Stimulated activated CD4-positive, alpha-beta T cell treated with anti-CD3 and anti-CD28 coated beads, Interleukin-4, amount 100 ng/mL, for 24 hours (primary cell): ENCODE data around the gene PPP1R1A.

Experiments used
- DNase-seq: peaks from one replicate; pipeline ENCODE4 v3.0.0-alpha.2; 2020

PPP1R1A gene

DNA sequence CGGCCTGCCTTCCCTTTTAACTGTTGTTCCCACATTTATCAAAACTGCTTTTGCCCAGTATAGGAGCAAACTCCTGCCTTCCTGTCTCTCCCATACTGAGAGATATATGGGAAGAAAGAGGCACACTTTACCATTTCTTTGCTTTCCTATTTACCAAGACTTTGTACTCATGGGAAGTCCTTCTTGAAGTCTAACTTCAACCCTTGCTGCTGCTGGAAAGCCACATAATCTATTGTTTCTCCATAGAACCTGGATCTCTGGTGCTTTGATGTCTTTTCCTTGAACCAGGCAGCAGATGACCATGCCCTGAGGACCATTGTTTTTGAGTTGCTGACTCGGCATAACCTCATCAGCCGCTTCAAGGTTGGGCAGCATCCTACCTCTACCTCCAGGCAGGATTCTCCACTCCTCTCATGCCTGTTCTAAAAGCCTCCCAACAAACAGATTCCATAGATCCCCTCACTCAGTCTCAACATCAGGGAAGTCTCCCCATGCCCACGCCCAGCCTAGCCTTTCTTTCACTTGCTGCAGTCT is 18.4 kb downstream of the PPP1R1A start:
- no peak for DNase-seq

DNA sequence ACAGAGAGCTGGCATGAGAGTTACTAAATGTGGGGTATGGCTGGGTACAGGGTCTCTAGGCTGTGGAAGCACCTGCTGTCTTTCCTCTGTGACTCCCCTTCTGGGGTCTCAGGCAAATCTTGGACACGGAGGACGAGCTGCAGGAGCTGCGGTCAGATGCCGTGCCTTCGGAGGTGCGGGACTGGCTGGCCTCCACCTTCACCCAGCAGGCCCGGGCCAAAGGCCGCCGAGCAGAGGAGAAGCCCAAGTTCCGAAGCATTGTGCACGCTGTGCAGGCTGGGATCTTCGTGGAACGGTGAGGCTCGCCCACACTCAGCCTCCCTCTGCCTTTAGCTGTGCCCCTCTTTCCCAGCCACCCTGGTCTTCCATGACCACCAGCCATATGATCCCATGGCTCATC is 19.4 kb downstream of the PPP1R1A start:
- no peak for DNase-seq

DNA sequence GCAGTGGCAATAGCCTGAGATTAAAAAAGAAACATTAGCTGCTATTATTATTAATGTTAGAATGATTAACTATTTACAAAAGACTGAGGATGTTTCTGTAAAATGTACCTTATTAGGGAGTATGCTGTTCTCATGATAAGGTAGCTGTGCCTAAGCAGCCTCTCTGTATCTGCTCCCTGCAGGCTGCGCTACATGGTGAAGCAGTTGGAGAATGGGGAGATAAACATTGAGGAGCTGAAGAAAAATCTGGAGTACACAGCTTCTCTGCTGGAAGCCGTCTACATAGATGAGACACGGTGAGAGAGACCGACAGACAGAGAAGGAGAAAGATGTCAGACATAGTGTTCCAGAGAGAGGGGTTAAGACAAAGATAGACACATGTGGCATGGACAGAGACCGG is 21.7 kb downstream of the PPP1R1A start:
- no peak for DNase-seq

DNA sequence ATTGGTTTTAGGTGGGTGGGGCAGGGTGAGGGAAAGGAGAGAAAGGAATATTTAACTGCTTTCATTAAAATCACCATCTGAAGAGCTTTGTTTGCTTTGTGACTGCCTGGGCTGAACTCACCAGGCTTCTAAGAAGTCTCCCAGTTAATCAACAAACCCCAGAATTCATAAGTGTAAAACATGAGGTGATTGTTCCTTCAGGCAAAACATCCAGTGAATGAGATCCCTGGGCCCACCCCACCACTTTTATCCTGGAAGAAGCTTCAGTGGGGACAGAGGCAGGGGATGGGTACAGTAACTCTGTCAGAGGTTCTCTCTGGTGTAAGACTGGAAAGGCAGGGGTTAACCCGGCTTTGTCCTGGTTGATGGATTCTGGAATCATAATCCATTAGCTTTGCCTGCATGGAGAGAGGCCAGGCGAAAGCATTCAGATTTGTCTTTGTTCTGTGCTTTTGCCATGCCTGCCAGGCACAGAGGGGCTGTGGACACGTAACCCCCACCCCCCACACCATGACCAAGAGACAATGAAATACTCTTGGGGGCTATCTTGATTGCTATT is 22.4 kb downstream of the PPP1R1A start:
- no peak for DNase-seq

- no peak for DNase-seq
Measured at GRCh38 chr12:54565310-54565985, 23.0 kb downstream of the PPP1R1A start.

- DNase-seq = no peak
Measured at GRCh38 chr12:54564768-54565167, 23.7 kb downstream of the PPP1R1A start.

DNA sequence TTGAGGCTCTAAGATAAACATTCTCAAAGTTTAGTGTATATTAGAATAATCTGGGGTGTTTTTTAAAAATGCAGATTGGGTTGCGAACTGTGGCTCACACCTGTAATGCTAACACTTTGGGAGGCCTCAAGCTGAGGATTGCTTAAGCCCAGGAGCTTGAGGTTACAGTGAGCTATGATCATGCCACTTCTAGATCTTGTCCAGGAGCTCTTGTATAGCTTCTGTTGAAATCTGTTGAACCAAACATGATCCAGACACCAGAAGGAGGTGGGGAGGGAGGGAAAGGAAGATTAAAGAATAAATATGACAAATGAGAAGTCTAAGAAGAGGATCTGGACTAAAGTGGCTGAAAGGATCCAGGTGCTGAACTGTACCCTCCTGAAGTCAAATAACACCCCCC is 24.7 kb downstream of the PPP1R1A start:
- DNase-seq = no peak

DNA sequence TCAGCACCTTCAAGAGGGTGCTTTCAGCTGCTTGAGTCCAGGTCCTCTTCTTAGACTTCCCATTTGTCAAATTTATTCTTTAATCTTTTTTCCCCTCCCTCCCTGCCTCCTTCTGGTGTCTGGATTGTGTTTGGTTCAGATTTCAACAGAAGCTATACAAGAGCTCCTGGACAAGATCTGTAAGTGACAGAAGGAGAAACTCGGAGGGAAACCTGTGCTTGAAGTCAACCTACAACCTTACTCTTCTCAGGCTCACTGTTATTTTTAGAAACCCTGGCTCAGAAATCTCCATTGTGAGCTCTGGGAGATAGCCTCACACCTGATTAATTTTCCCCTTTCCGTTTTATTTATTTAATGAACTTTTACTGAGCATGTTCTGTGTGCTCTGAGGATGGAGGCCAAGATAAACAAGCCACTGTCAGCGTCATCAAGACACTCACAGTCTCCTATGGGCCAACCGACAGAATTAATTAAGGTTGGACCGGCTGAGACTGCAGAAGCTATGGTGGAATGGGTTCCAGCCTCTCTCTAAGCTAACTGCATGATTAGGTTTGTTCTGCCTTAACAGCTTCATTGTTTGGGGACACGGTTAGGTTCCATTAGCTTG is 25.6 kb downstream of the PPP1R1A start:
- no peak for DNase-seq

DNA sequence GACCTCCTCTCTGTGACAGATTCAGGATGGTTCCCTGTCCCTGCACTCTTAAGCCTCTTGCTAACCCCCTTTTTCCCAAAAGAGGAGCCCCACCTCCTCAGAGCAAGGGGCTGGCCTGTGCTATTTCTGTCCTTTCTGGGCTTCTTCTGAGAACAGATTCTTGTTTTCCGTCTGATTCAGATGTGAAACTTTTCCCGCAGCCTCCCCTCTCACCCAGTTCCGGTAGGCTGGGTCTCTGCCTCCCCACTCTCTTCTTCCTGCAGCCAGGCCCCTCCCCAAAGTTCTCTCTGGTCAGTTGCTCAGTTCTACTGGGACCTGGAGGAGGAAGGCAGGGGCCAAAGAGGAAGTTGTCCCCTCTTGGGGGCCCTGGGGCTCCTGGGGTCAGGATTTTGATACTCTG is 27.3 kb downstream of the PPP1R1A start:
- DNase-seq = no peak

GRCh38 chr12:54560374-54560858 is 28.0 kb downstream of the PPP1R1A start:
- peak; percentile 86 for DNase-seq

- DNase-seq = no peak
Measured at GRCh38 chr12:54558759-54559158, 29.7 kb downstream of the PPP1R1A start.

DNA sequence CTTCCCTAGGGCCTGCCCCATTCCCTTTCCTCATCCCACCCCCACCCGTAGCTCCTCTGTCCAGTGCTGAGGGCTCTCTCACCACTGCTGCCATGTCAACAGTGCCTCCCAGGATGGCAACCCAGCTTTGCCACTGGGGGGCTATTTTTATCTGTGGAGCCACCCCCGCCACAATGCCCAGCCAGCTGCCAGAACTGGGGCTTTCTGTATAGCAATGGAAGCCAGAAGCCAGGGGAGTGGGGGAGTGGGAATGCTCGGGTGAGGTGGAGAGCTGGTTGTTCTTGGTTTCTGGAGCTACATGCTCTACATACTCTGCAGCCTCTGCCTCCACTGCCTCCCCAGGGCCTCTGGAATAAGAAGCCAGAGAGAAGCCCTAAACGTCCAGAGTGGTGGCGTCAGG is 30.1 kb downstream of the PPP1R1A start:
- DNase-seq = no peak

DNA sequence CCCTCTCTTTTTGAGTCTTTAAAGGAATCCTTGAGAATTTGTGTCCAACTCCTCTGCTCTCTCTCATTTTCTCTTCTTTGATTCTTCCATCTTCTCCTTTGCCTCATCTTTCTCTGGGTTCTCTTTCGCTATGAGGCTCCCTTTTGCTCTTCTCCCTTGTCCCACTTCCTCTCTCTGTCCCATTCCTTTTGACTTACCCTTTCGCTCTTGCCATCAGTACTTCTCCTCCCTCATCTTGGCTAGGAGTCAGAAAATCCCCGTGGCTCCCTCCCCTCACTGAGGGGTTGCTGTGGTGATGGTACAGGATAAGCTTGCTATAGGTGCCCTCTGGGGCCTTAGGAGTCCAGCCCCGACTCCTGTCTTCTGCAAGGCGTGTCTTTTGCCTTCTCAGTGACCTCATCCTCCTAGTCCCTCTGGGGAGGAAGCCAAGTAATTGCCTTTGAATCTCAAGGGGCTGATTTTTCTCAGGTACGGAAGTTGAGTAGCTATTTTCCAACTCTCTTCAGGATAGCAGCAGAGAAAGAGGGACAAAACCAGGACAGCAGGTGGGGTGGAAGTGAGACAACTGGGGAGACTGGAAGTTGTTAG is 32.7 kb downstream of the PPP1R1A start:
- DNase-seq = no peak

- peak; percentile 54 for DNase-seq
Measured at GRCh38 chr12:54549774-54550451, 38.5 kb downstream of the PPP1R1A start.

DNA sequence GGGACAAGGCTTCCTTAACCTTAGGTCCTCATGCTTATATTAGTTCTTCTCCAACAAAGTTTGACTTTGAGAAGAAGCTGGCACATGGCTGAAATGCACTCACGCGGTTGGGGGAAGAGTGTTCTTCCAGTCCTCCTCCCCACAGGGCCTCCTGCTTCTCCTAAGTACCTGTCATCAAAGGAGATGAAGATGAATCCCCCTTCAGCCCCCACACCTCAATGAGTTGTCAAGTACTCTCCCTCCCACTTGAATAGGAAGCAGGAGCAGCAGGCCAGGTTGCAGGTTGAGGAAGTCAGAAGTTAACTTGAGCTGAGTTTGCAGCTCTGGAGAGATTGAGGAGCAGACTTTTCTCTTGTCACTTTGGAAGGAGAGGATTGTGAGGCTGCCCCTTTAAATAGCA is 41.9 kb downstream of the PPP1R1A start:
- no peak for DNase-seq

DNA sequence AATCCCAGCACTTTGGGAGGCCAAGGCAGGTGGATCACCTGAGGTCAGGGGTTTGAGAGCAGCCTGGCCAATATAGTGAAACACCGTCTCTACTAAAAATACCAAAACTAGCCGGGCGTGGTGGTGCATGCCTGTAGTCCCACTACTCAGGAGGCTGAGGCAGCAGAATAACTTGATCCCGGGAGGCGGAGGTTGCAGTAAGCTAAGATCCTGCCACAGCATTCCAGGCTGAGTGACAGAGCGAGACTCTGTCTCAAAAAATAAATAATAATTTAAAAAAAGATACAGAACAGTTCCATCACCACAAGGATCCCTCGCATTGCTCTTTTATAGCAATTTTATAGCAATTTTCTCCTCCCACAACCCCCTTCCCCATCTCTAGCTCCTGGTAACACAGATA is 43.7 kb downstream of the PPP1R1A start:
- no peak for DNase-seq

DNA sequence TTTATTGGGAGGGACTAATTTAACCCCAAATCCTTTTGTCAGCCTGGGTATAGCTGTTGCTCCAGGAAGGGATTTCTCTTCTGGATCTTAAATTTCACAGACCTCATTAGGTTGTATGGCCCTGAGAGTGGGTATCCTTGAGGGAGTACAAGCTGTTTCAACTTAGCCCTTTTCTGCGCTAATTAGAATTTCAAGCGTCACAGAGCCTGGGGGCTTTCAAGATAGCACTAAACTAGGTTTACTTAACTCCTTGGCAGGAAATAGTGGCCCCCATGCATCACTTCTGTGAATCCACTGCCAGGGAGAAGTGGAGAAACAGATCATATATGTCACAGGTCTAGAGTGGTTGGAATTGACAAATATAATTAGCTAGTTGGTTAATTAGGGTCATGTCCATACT is 44.9 kb downstream of the PPP1R1A start:
- DNase-seq = no peak

GRCh38 chr12:54541751-54542290 is 46.6 kb downstream of the PPP1R1A start:
- no peak for DNase-seq

- DNase-seq = no peak
Measured at GRCh38 chr12:54538136-54538700, 50.2 kb downstream of the PPP1R1A start.

DNA sequence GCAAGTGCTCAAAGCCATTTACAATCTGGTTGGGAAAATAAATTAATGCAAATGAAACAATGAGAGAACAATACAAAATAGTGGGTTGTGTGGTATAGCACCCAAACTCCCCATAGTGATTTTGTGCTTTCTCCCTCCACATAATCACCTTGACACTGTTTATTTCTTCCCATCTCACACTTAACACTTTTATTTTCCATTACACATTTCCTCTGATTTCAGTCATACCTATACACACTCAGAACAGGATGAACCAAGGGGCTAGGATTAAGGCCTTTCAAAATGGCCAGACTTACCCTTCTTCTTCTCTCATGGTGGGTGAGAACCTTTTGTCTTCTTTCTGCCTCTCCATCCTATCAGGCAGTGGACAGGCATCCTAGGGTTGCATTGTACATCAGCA is 53.0 kb downstream of the PPP1R1A start:
- DNase-seq = no peak

DNA sequence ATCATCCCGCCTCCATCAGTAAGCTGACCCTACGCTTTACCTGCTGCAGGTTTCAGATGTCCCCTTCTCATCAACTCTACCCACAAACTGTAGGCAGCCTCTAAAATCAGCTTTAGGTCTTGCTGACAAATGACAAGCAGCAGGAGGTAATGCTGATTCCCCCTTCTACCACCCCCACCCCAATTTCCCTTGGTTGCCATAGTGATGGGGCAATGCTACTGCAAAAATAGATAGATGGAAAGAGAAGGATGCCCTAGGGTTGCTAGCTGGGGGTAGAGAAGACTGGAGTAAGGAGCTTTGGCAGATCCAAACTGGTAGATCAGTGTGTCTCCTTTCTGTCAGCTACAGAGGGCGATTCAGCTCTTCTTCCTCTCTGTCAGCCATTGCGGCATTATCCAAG is 58.9 kb downstream of the PPP1R1A start:
- DNase-seq = no peak
